Measurements from ENCODE around the gene ZBED2. TPM values are rescaled to one million over a fixed set of nuclear protein-coding genes. Genes with fewer than 3 reads are reported as not detected.
"Not testable (repeated sequence)": the region's sequence is repeated elsewhere in the genome, so short reads cannot be mapped to it uniquely, and the experiment has no call there.

ZBED2 gene
- polyA plus RNA-seq, 2 of the 4 experiments (the other 2 are of a cell fraction), result 0.48 to 1.9 TPM

DNA sequence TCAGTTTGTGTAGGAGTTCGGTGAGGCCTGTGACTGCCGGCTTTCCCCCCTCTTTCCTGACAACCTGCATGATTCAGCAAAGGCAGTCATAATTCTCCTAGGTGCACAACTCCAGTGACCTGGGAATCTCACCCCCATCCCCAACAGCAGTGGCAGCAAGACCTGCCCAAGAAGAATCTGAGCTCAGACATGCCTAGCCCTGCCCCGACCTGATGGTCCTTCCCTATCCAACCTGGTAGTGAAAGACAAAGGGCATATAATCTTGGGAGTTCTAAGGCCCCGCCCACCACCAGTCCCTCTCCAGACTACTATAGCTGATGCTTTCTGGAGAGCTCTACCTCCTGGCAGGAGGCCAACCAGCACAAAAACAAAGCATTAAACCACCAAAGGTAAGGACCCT lies 44.2 kb upstream of the ZBED2 start (continued):
- no peak for TF ChIP-seq NPAS2 (CRISPR knock-in tag; IDR thresholded peaks at IDR 0.05; ENCODE audit: borderline replicate concordance)
- TF ChIP-seq HOXB13 (CRISPR knock-in tag; IDR thresholded peaks at IDR 0.05; ENCODE audit: low read depth), result no peak
- TF ChIP-seq EHMT2 (IDR thresholded peaks at IDR 0.05; ENCODE audit: low read depth), result no peak

DNA sequence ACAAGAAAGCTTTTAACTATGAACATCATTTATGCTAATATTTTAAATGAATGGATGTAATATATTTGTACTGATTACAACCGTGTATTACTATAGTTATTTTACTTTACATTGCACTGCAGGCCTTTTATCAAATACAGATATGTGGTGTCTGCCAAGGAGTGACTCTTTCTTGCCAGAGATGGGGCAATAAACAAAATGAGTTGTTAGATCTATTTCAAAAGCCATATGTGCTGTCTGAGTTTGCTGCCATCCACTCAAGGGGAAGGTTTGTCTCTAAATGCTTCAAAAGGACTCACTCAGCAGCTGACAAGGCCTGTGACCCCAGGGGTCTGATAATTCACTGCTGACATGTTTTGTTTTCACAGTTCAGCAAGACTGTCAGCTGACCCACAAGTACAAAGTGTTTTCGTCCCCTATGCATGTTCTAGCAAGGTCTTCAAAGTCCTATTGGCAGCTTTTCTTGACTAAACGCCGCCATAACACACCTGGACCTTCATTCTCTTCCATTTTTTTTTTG lies 41.3 kb upstream of the ZBED2 start:
- TF ChIP-seq, protein P1, sequence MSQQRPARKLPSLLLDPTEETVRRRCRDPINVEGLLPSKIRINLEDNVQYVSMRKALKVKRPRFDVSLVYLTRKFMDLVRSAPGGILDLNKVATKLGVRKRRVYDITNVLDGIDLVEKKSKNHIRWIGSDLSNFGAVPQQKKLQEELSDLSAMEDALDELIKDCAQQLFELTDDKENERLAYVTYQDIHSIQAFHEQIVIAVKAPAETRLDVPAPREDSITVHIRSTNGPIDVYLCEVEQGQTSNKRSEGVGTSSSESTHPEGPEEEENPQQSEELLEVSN (IDR thresholded peaks at IDR 0.05; ENCODE audit: borderline replicate concordance, low read depth), result no peak
- TF ChIP-seq RCOR1 (IDR thresholded peaks at IDR 0.05; ENCODE audit: low read depth, low read length) (no peak), ESRRA (IDR thresholded peaks at IDR 0.05; ENCODE audit: borderline replicate concordance, low read length) (no peak), GATA3 (IDR thresholded peaks at IDR 0.05; ENCODE audit: borderline replicate concordance) (no peak), TFCP2L1 (CRISPR knock-in tag; IDR thresholded peaks at IDR 0.05) (no peak), JUN (IDR thresholded peaks at IDR 0.05) (no peak), NFE2L2 (conservative IDR thresholded peaks at IDR 0.05; ENCODE audit: low read length) (no peak), JUNB (IDR thresholded peaks at IDR 0.05) (no peak), ZSCAN20 (CRISPR knock-in tag; IDR thresholded peaks at IDR 0.05) (no peak), PHF8 (IDR thresholded peaks at IDR 0.05; ENCODE audit: borderline replicate concordance, low read depth) (no peak), RAD21 (conservative IDR thresholded peaks at IDR 0.05 in 1 of 2, IDR thresholded peaks at IDR 0.05 in 1 of 2) (no peak), FOSB (CRISPR knock-in tag; IDR thresholded peaks at IDR 0.05) (no peak), KDM1A (IDR thresholded peaks at IDR 0.05; ENCODE audit: low read depth) (no peak)
- TF ChIP-seq, protein P2, sequence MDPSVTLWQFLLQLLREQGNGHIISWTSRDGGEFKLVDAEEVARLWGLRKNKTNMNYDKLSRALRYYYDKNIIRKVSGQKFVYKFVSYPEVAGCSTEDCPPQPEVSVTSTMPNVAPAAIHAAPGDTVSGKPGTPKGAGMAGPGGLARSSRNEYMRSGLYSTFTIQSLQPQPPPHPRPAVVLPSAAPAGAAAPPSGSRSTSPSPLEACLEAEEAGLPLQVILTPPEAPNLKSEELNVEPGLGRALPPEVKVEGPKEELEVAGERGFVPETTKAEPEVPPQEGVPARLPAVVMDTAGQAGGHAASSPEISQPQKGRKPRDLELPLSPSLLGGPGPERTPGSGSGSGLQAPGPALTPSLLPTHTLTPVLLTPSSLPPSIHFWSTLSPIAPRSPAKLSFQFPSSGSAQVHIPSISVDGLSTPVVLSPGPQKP (IDR thresholded peaks at IDR 0.05; ENCODE audit: low read depth, low read length), result no peak
- TF ChIP-seq, protein P3, sequence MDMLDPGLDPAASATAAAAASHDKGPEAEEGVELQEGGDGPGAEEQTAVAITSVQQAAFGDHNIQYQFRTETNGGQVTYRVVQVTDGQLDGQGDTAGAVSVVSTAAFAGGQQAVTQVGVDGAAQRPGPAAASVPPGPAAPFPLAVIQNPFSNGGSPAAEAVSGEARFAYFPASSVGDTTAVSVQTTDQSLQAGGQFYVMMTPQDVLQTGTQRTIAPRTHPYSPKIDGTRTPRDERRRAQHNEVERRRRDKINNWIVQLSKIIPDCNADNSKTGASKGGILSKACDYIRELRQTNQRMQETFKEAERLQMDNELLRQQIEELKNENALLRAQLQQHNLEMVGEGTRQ (IDR thresholded peaks at IDR 0.05), result no peak
- TF ChIP-seq, protein P4, sequence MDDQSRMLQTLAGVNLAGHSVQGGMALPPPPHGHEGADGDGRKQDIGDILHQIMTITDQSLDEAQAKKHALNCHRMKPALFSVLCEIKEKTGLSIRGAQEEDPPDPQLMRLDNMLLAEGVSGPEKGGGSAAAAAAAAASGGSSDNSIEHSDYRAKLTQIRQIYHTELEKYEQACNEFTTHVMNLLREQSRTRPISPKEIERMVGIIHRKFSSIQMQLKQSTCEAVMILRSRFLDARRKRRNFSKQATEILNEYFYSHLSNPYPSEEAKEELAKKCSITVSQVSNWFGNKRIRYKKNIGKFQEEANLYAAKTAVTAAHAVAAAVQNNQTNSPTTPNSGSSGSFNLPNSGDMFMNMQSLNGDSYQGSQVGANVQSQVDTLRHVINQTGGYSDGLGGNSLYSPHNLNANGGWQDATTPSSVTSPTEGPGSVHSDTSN (IDR thresholded peaks at IDR 0.05), result no peak
- no peak for ATAC-seq
- no peak for DNase-seq (ENCODE audit: low read depth in 1 of 2, low spot score in 1 of 2)
- POLR2A ChIA-PET, result no interaction called here
- 81% methylated on average over 4 of the region's 4 CpGs for WGBS (ENCODE audit: missing lambda C conversion rate)
- CTCF ChIA-PET, result interaction anchor here (0.8 to 1.7 kb wide), 2 partner anchors 30 to 33 kb away, joined by 3 read pairs; no protein-coding TSS in a partner anchor
- Histone ChIP-seq H3K4me3 (no peak overlapping the region), H3K27ac (no peak overlapping the region), H3K4me2 (no peak overlapping the region), H3K9me3 (no peaks in the 10 kb centered on the region), H3K4me1 (no peaks in the 10 kb centered on the region)
- FAIRE-seq, result no peak

DNA sequence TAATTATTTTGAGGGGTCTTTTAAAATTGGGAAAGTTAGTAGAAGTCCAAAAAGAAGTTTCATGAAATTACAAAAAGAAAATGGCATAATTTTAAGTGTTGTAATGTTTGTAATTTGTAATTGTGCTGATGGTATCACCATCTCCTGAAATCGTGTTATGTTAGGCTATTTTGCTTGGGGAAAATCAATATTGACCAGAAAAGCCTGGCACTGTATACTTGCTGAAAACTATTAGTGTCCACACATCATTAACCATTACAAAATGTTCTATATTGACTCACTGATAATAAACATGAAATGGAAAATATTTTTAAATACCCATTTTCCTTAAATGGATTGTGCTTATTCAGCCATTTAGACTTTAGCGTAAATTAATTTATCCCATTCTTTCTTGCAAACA lies 40.3 kb upstream of the ZBED2 start:
- POLR2A ChIA-PET, result no interaction called here
- WGBS (ENCODE audit: missing lambda C conversion rate), result 54% methylated on average over 2 of the region's 2 CpGs
- Histone ChIP-seq H3K27ac (no peak overlapping the region), H3K9me3 (no peaks in the 10 kb centered on the region), H3K4me2 (no peak overlapping the region), H3K4me1 (no peaks in the 10 kb centered on the region), H3K4me3 (no peak overlapping the region)
- FAIRE-seq (no peak), ATAC-seq (no peak), DNase-seq (ENCODE audit: low read depth in 1 of 2, low spot score in 1 of 2) (no peak)
- CTCF ChIA-PET, result no interaction called here
- TF ChIP-seq NFE2L2 (conservative IDR thresholded peaks at IDR 0.05; ENCODE audit: low read length), result no peak
- peak; percentile 41 for TF ChIP-seq MAFK (IDR thresholded peaks at IDR 0.05; ENCODE audit: partially characterized antibody)

DNA sequence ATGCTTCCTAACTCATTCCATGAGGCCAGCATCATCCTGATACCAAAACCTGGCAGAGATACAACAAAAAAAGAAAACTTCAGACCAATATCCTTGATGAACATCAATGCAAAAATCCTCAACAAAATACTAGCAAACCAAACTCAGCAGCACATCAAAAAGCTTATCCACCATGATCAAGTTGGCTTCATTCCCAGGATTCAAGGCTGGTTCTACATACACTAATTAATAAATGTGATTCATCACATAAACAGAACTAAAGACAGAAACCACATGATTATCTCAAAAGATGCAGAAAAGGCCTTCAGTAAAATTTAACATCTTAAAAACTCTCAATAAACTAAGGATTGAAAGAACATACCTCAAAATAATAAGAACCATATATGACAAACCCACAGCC lies 35.5 kb upstream of the ZBED2 start:
- H3K27ac ChIP-seq; FAIRE-seq; H3K4me1 ChIP-seq; DNase-seq (ENCODE audit: low read depth in 1 of 2, low spot score in 1 of 2); H3K9me3 ChIP-seq; H3K4me3 ChIP-seq; POLR2A ChIA-PET; CTCF ChIA-PET; ATAC-seq; H3K4me2 ChIP-seq: not testable (repeated sequence)

DNA sequence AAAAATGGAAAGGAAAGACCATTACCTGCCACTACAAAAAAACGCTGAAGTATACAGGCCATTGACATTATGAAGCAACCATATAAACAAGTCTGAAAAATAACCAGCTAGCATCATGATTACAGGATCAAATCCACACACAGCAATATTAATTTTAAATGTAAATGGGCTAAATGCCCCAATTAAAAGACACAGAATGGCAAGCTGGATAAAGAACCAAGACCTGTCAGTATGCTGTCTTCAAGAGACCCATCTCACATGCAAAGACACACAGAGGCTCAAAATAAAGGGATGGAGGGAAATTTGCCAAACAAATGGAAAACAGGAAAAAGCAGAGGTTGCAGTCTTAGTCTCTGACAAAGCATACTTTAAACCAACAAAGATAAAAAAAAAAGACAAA lies 33.9 kb upstream of the ZBED2 start:
- POLR2A ChIA-PET, result not testable (repeated sequence)
- CTCF ChIA-PET, result interaction anchor here (0.8 kb wide), 1 partner anchor 22 kb away, joined by 3 read pairs; no protein-coding TSS in a partner anchor

More for the DNA sequence above, 33.9 kb upstream of the ZBED2 start:
- H3K4me2 ChIP-seq; FAIRE-seq; H3K27ac ChIP-seq; H3K4me1 ChIP-seq; DNase-seq (ENCODE audit: low read depth in 1 of 2, low spot score in 1 of 2); H3K9me3 ChIP-seq; ATAC-seq; H3K4me3 ChIP-seq: not testable (repeated sequence)
- WGBS (ENCODE audit: missing lambda C conversion rate), result 58% methylated on average over 1 of the region's 1 CpG
